Subcutaneous abdominal adipose tissue (tissue), 5 donors: ENCODE data around the gene ZDHHC14.

ENCODE experiments used
- H3K27ac ChIP-seq: one replicate; pipeline ENCODE4 v1.7.0; 2013; ENCODE audit warnings: low read depth, mild to moderate bottlenecking, inconsistent platforms, low read length, moderate library complexity
- H3K27me3 ChIP-seq, 5 donors: one replicate each; pipeline ENCODE4 v1.7.0; 2013; ENCODE audit warnings: low read length in 5 of 5, inconsistent platforms in 1 of 5; ENCODE audit not compliant: control insufficient read depth in 5 of 5, insufficient read depth in 4 of 5
- H3K36me3 ChIP-seq, 5 donors: one replicate each; pipeline ENCODE4 v1.7.0; 2013; ENCODE audit warnings: low read length in 5 of 5; ENCODE audit not compliant: control insufficient read depth in 5 of 5, insufficient read depth in 5 of 5
- H3K4me1 ChIP-seq, 5 donors: one replicate each; pipeline ENCODE4 v1.7.0; 2013; ENCODE audit warnings: low read length in 5 of 5, mild to moderate bottlenecking in 3 of 5, moderate library complexity in 1 of 5; ENCODE audit not compliant: control insufficient read depth in 5 of 5, insufficient read depth in 5 of 5
- H3K4me3 ChIP-seq, 5 donors: one replicate each; pipeline ENCODE4 v1.7.0; 2013; ENCODE audit warnings: low read length in 5 of 5, low read depth in 1 of 5
- H3K9ac ChIP-seq, 5 donors: one replicate each; pipeline ENCODE4 v1.7.0; 2013; ENCODE audit warnings: low read length in 5 of 5, mild to moderate bottlenecking in 4 of 5, moderate library complexity in 3 of 5
- H3K9me3 ChIP-seq, 5 donors: one replicate each; pipeline ENCODE4 v1.7.0; 2013; ENCODE audit warnings: low read length in 5 of 5; ENCODE audit not compliant: control insufficient read depth in 5 of 5
- donor health status: healthy.
- donor health status: healthy.
- donor health status: healthy.
- donor health status: healthy.
- donor health status: healthy.

Gene ZDHHC14

GRCh38 chr6:157541618-157542413, 160.8 kb downstream of the ZDHHC14 start:
- H3K4me1 ChIP-seq = peaks cover 0 to 26% (median 0%) of the 10 kb centered on the region in 5 donors
- H3K27me3 ChIP-seq = peaks cover 0 to 32% (median 6%) of the 10 kb centered on the region in 5 donors
- H3K9me3 ChIP-seq = peaks cover 0 to 3% (median 0%) of the 10 kb centered on the region in 5 donors
- no peak overlapping the region for H3K4me3 ChIP-seq
- peaks cover 0 to 8% (median 5%) of the 10 kb centered on the region in 5 donors for H3K36me3 ChIP-seq
- H3K9ac ChIP-seq = no peak overlapping the region
- H3K27ac ChIP-seq = no peak overlapping the region

GRCh38 chr6:157542414-157543160, 161.6 kb downstream of the ZDHHC14 start:
- Histone ChIP-seq H3K9ac (no peak overlapping the region), H3K36me3 (peaks cover 0 to 8% (median 5%) of the 10 kb centered on the region in 5 donors), H3K4me1 (peaks cover 0 to 23% (median 0%) of the 10 kb centered on the region in 5 donors), H3K4me3 (no peak overlapping the region), H3K9me3 (peaks cover 0 to 3% (median 0%) of the 10 kb centered on the region in 5 donors), H3K27ac (no peak overlapping the region), H3K27me3 (peaks cover 0 to 33% (median 6%) of the 10 kb centered on the region in 5 donors)

GRCh38 chr6:157546321-157546720, 165.3 kb downstream of the ZDHHC14 start:
- H3K9me3 ChIP-seq = peaks cover 0 to 3% (median 0%) of the 10 kb centered on the region in 5 donors
- no peak overlapping the region for H3K9ac ChIP-seq
- peaks cover 0 to 8% (median 5%) of the 10 kb centered on the region in 5 donors for H3K36me3 ChIP-seq
- peaks cover 0 to 12% (median 4%) of the 10 kb centered on the region in 5 donors for H3K4me1 ChIP-seq
- H3K27me3 ChIP-seq = peaks cover 0 to 23% (median 0%) of the 10 kb centered on the region in 5 donors
- no peak overlapping the region for H3K4me3 ChIP-seq
- no peak overlapping the region for H3K27ac ChIP-seq

DNA sequence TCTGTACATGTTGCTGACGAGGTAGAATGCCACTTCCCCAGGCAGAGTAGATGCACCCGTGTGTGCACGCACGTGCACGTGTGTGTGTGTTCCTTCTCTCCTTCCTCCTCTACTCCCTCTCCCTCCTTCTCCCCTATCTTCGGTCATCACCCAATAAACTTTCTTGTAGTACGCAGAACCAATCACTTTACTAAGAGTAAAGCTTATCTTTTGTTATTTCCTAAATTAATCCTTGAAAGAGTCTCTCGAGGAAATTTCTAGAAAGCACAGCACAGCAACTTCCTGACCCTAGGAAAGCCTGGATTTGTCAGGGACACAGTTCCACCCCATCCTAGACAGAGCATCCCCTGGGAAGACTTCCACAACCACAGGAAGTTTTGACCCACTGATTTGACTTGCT, 166.1 kb downstream of the ZDHHC14 start:
- Histone ChIP-seq H3K27ac (no peak overlapping the region), H3K4me1 (peaks cover 0 to 12% (median 4%) of the 10 kb centered on the region in 5 donors), H3K36me3 (peaks cover 0 to 8% (median 5%) of the 10 kb centered on the region in 5 donors), H3K27me3 (peaks cover 0 to 15% (median 0%) of the 10 kb centered on the region in 5 donors), H3K4me3 (no peak overlapping the region), H3K9me3 (peaks cover 0 to 3% (median 0%) of the 10 kb centered on the region in 5 donors), H3K9ac (no peak overlapping the region)

DNA sequence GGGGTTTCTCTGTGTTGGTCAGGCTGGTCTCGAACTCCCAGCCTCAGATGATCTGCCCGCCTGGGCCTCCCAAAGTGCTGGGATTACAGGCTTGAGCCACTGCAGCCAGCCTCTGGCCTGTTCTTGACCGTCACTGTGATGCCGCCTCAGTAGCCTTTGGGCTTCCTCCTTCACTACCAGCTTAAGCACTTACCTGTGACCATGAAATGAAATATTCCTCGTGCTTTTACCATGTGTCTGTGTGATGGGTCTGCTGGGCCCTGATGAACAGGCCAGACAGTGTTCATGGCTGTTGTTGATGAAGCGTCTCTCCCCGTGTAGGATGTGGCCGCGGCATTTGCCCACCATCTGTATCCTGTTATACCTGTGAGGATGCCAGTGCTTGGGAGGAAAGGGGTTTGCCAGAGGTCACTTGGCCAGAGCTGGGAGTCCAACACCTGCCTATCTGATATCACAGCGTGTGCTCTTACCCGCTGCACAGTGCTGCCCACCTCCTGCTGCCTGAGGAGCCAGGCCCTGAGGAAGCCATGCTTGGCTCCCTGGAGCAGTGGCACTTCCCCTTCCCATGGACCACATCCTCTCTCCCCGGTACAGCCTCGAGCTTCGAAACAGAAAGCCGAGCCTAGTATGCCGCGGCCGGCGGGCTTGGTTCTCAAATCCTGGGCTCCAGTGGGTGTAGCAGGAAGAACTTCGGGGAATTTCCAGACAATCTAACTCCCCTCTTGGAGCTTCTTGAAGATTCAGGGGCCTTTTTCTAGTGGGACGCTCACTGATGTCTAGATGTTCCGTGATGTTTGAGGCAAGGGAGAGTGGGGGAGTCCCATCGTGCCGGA, 167.9 kb downstream of the ZDHHC14 start:
- H3K36me3 ChIP-seq = peaks cover 0 to 2% (median 0%) of the 10 kb centered on the region in 5 donors
- peaks cover 0 to 3% (median 0%) of the 10 kb centered on the region in 5 donors for H3K9me3 ChIP-seq
- peak overlapping the region in 4 of 5 donors; percentile 3 to 50 (median 24) for H3K4me3 ChIP-seq
- no peak overlapping the region for H3K27ac ChIP-seq
- no peak overlapping the region for H3K9ac ChIP-seq
- peaks cover 0 to 11% (median 0%) of the 10 kb centered on the region in 5 donors for H3K27me3 ChIP-seq
- peaks cover 0 to 12% (median 4%) of the 10 kb centered on the region in 5 donors for H3K4me1 ChIP-seq

DNA sequence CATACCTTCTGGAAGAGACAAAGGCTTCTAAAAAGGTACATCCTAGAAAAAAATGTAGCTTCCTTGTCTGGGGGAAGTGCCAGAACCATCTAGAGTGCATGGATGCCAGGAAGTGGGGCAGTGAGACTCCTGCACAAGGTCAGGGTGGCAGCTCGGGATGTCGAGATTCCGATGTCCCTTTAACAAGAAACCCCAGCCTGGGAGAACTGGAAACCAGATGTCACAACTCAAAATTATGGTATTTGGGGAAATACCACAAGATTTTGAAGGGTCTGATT, 168.4 kb downstream of the ZDHHC14 start:
- no peak overlapping the region for H3K27ac ChIP-seq
- H3K9ac ChIP-seq = no peak overlapping the region
- peaks cover 0 to 11% (median 0%) of the 10 kb centered on the region in 5 donors for H3K27me3 ChIP-seq
- peaks cover 0 to 2% (median 0%) of the 10 kb centered on the region in 5 donors for H3K36me3 ChIP-seq
- H3K4me1 ChIP-seq = peaks cover 0 to 12% (median 4%) of the 10 kb centered on the region in 5 donors
- H3K9me3 ChIP-seq = peaks cover 0 to 3% (median 0%) of the 10 kb centered on the region in 5 donors
- peak overlapping the region in 4 of 5 donors; percentile 3 to 50 (median 24) for H3K4me3 ChIP-seq

GRCh38 chr6:157550114-157550989, 169.4 kb downstream of the ZDHHC14 start:
- Histone ChIP-seq H3K36me3 (no peaks in the 10 kb centered on the region), H3K27ac (no peak overlapping the region), H3K9ac (no peak overlapping the region), H3K4me1 (peaks cover 0 to 12% (median 4%) of the 10 kb centered on the region in 5 donors), H3K4me3 (no peak overlapping the region), H3K9me3 (no peaks in the 10 kb centered on the region), H3K27me3 (peaks cover 0 to 7% (median 0%) of the 10 kb centered on the region in 5 donors)

DNA sequence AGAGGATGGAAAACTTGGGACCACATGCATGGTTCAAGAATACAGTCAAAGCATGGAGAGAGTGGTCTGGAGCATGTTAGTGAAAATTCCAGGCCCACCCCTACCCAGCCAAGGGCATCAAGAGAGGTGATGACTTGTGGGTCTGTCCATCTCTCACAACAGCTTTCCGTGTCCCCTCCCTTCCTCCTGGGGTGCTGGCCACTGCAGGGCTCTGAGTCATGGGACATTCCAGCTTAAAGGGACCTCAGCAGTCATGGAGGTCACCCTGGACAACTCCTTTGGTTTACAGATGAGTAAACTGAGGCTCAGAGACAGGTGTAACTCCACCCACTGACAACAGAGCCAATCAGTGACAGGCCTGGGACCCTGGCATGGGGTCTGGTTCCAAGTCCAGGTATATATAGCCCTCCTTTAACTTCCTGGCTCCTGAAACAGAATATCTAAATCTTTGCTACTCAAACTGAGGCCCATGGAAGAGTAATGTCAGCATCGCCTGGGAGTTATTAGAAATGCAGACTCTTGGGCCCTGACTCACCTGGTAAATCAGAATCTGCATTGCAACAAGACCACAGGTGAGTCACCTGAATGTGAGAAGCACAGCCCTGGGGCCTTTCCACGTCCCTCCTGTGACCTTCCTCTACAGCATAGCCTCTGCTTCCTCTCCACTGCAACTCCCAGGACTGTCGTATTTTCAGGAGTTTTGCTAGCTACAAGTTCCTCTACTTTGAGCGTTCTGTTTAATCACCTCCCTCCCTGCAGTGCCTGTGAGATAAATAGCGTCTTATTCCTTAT, 170.2 kb downstream of the ZDHHC14 start:
- Histone ChIP-seq H3K27me3 (peaks cover 0 to 7% (median 0%) of the 10 kb centered on the region in 5 donors), H3K9me3 (no peaks in the 10 kb centered on the region), H3K36me3 (no peaks in the 10 kb centered on the region), H3K4me3 (no peak overlapping the region), H3K27ac (no peak overlapping the region), H3K9ac (no peak overlapping the region), H3K4me1 (peaks cover 0 to 12% (median 4%) of the 10 kb centered on the region in 5 donors)
